ENCODE data around the gene PSMA2.
A peak's percentile ranks its signal among the peaks of the same experiment; 100 is the strongest.

PSMA2 gene

DNA sequence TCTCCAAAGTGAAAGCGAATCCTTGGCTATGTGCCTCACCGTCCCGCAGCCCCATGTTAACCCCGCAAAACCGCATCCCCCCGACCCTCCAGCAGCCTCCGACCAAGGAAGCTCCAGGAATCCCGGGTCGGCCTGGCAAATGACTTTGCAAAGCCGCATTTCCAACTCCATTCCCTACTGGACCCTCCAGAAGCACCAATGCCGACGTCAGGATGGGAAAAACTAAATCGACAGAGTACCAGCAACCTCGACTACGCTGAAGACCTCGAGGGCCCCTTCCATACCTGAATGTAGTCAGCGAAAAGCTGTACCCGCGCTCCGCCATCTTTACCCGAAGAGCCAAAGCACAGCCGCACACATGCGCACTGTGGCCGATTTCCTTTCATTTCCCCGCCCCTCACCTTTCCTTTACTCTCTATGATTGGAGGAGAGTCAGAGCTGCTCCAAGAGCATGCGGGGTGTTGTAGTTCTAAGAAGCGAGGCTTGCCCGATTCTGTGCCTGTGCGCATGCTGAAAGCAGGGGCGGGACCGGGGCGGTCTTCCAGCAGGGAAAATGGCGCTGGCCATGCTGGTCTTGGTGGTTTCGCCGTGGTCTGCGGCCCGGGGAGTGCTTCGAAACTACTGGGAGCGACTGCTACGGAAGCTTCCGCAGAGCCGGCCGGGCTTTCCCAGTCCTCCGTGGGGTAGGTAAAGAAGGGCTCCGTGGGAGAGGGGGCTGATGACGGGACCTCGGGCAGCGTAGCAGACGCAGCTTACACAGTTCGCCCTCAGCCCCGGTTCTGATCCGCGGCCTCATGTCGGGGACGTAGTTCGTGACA, at the start of gene PSMA2, which contains the start of gene MRPL32:
PSMA2 (minus strand) TSS at position 341 of the 818 bp plus-strand sequence; CDS start at position 325, 16 bp downstream.
MRPL32 (plus strand) TSS at position 543 of the 818 bp plus-strand sequence; CDS start at position 554, 11 bp downstream.
- peak; percentile 91 for DNase-seq (ENCODE audit: low read depth)

DNA sequence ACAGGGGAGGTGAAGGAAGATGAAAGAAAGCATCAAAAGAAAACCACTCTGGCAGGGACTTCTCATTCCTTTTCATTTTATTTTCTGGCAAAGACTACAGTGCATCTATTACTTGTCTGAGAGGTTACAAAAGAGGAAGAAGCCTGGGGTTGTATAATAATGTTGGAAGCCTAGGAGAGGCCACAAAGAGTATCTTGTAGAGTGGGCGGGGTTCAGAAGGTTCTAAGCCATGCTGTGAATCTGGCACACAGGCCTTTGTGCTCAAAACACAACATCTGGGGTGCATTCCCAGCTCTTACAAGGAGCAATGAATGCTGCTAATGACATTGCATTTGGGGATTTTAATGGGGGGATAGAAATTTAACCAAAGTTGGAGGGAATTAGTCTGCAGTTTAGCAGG, 49.6 kb upstream of the PSMA2 start:
- DNase-seq (ENCODE audit: low read depth), result no peak

GRCh38 chr7:42980514-42980913, 48.5 kb upstream of the PSMA2 start:
- no peak for DNase-seq (ENCODE audit: low read depth)

DNA sequence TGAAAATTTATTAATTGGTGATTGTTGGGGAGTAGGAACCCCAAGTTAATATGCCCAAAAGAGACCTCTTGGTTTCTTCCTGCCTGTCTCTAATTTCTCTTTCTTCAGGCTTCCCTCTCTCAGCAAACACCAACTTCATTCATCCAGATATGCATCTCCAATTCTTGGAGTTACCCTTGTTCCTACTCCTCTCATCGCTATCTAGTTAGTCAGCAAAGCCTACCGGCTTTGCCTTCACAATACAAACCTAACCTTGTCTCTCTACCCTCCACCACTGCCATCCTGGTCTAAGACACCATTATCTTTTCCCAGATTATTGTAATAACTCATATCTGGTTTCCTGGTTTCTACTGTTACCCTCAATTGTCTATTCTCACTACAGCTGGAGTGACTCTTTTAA, 48.1 kb upstream of the PSMA2 start:
- no peak for DNase-seq (ENCODE audit: low read depth)

- DNase-seq (ENCODE audit: low read depth), result no peak
Measured at GRCh38 chr7:42978496-42978895, 46.5 kb upstream of the PSMA2 start.

DNA sequence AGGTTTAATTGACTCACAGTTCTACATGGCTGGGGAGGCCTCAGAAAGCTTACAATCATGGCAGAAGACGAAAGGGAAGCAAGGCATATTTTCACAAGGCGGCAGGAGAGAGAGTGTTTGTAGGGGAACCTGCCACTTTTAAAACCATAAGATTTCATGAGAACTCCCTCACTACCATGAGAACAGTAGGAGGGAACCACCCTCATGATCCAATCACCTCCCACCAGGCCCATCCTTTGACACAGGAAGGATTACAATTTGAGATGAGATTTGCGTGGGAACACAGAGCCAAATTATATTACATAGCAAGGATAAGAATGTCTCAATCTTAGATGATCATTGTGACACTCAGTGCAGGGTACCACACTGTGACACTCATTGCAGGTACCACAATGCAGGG, 44.4 kb upstream of the PSMA2 start:
- no peak for DNase-seq (ENCODE audit: low read depth)

DNA sequence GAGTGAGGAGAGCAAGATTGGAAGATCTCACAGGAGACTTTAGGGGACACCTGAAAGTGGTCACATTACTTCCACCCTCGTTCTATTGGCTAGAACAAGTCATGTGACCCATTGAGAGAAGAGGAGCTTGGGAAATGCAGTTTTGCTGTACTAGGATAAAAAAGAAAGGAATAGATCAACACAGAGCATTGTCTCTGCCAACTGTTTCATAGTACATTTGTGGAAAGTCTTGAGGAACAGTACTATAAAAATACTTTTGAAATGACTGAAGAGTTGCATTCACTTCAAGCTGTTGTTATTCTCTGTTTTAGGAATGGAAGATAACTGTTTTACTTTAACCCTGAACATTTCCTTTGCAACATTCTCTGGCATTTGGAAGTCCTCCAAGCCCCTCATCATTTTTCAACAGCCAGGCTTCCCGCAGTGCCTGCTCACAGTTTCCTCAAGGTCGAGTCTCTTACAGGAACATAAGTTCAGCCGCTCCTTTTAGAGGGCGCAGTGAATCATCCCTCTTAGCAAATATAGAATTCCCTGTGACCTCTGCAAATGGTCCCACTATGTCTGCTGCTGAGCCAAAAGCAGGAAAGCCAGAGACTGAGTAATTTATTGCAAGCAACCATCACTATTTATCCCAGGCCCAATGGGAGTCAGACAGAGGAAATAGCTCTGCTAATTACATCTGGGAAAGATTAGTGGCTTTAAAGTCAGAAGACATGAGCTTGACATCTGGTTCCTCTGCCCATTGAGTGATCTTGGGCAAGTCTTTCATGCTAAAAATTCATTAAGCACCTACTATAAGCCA, 40.9 kb upstream of the PSMA2 start:
- DNase-seq (ENCODE audit: low read depth), result no peak

DNA sequence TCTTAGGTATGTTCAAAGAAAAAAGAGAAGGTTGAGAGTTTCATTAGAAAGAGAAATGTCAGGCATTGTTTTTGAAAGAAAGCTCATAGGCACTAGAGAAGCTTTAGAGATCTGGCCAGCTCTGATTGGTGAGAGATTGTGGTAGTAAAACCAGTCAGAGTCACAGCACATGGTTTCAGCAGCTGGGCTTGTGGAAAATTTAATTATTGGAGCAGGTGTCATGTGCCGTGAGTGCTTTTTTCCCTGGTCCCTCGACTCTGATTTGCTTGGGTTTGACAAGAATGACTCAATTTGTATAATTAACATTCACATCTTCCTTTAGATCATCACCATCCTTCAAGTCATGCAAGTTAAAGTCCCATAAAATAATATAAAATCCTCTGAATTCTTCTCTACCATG, 35.4 kb upstream of the PSMA2 start:
- DNase-seq (ENCODE audit: low read depth), result no peak

GRCh38 chr7:42964849-42965805, 33.2 kb upstream of the PSMA2 start:
- no peak for DNase-seq (ENCODE audit: low read depth)

GRCh38 chr7:42964293-42964692, 32.3 kb upstream of the PSMA2 start:
- no peak for DNase-seq (ENCODE audit: low read depth)

- no peak for DNase-seq (ENCODE audit: low read depth)
Measured at GRCh38 chr7:42961170-42961569, 29.2 kb upstream of the PSMA2 start.

GRCh38 chr7:42960762-42961161, 28.8 kb upstream of the PSMA2 start:
- DNase-seq (ENCODE audit: low read depth), result no peak

GRCh38 chr7:42959549-42959948, 27.6 kb upstream of the PSMA2 start:
- DNase-seq (ENCODE audit: low read depth), result no peak

DNA sequence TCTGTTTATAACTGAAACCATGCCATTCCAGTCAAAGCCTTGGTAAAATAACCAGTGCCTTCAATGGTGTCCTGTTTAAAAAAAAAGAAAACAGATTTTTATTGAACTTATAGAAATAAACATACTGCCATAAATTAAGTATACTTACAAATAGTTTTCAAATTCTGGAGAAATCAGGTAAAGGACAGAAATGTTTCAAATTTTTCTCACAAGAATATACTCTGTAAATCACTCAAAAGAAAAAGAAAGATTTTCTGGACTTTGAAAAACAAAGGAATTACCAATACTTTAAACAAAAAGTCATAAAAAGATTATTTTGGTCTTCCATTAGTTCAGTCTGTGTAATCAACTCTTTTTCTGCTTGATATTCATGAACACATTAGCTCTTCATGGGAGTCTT, 24.1 kb upstream of the PSMA2 start:
- no peak for DNase-seq (ENCODE audit: low read depth)

- DNase-seq (ENCODE audit: low read depth), result no peak
Measured at GRCh38 chr7:42953994-42954393, 22.0 kb upstream of the PSMA2 start.

DNA sequence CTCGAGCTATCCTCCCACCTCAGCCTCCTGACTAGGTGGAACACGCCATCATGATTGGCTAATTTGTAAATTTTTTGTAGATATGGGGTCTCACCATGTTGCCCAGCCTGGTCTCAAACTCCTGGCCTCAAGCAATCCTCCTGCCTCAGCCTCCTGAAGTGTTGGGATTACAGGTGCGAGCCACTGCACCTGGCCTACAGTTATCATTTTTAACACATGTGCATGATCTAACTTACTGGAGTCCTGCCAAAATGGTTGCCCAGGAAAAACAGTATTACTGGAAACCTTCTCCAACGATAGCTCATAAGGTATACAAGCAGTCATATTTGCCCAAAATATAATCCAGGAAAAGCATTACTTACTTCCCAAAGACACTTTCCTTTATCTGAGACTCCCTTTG, 20.4 kb upstream of the PSMA2 start:
- DNase-seq (ENCODE audit: low read depth), result no peak

GRCh38 chr7:42950417-42950816, 18.4 kb upstream of the PSMA2 start:
- DNase-seq (ENCODE audit: low read depth), result no peak

DNA sequence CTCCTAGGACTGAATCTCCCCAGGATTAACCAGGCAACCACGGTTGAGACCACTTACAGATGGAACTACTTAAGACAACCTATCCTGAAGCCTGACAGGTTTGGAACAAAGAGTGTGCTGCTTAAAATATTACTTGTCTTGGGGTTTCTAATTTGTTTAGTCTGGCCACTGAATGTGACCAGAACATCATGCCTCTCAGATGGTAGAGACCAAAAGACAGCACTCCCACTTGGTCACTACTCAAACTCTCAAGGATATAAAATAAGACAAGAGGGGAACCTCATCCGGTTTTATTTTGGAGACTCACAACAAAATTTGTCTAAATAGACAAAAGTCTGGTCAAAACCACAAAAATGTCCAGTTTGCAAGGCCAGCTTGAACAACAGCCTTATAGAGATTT, 15.5 kb upstream of the PSMA2 start:
- no peak for DNase-seq (ENCODE audit: low read depth)

DNA sequence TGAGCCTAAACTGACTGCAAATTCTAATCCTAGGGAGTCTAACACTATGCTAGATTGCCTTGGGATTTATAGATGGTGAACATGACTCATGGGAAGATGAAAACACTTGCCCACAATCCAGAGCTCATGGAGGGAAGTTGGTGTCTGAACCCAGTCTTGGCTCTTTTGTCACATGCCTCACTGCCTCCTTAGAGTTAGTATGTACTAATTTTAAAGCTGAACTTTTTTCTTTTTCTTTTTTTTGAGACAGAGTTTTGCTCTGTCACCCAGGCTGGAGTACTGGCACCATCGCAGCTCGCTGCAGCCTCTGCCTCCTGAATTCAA, 14.6 kb upstream of the PSMA2 start:
- no peak for DNase-seq (ENCODE audit: low read depth)

- DNase-seq (ENCODE audit: low read depth), result no peak
Measured at GRCh38 chr7:42945821-42946626, 14.1 kb upstream of the PSMA2 start.
